AG04449 (cell line): ENCODE measurements around the gene FLT1.

ENCODE experiments used
- CTCF ChIA-PET: fragments of 350-600 bp; formaldehyde crosslinking; extraction: SDS; loops from one replicate; lab custom pipeline; 2021; ENCODE audit warnings: antibody characterized with exemption; lab: Yijun Ruan, JAX
- POLR2A ChIA-PET: fragments of 400-600, 350-600 bp; formaldehyde crosslinking; extraction: SDS; loops from one replicate; lab custom pipeline; 2020; ENCODE audit warnings: antibody characterized with exemption, inconsistent platforms; lab: Yijun Ruan, JAX
- DNase-seq: peaks from one replicate; pipeline ENCODE4 v3.0.0-alpha.2; 2010; ENCODE audit warnings: low read depth, low spot score
- H3K4me3 ChIP-seq: 2 replicates; pipeline ENCODE4 v1.5.1; 2011; ENCODE audit warnings: low read depth, mild to moderate bottlenecking, control low read depth, low read length
- CTCF ChIP-seq: IDR thresholded peaks from one replicate; pipeline ENCODE4 v1.5.1; 2011; ENCODE audit warnings: mild to moderate bottlenecking, moderate library complexity, low read length, control low read depth, inconsistent platforms; ENCODE audit not compliant: insufficient read depth; ENCODE audit errors: missing control alignments

Gene FLT1

GRCh38 chr13:28449826-28450773, 44.8 kb downstream of the FLT1 start:
- DNase-seq: no peak
- ChIA-PET POLR2A (interaction anchor here (1.0 kb wide), 1 partner anchor 206 kb away, joined by 3 read pairs; no protein-coding TSS in a partner anchor), CTCF (interaction anchor here (0.6 to 1.9 kb wide), 4 partner anchors 8 to 136 kb away, joined by 3 to 6 read pairs (median 4); no protein-coding TSS in a partner anchor)
- no peak for TF ChIP-seq CTCF
- H3K4me3 ChIP-seq: no peak overlapping the region

- no peak for DNase-seq
- H3K4me3 ChIP-seq: no peak overlapping the region
- ChIA-PET POLR2A (no interaction called here), CTCF (interaction anchor here (0.6 to 1.9 kb wide), 3 partner anchors 11 to 125 kb away, joined by 3 to 4 read pairs (median 3); no protein-coding TSS in a partner anchor)
- TF ChIP-seq CTCF: no peak
These were observed 46.1 kb downstream of the FLT1 start for GRCh38 chr13:28448651-28449358.

GRCh38 chr13:28447989-28448388, 46.9 kb downstream of the FLT1 start:
- no peak for TF ChIP-seq CTCF
- ChIA-PET CTCF (interaction anchor here (1.5 kb wide), 1 partner anchor 124 kb away, joined by 3 read pairs; no protein-coding TSS in a partner anchor), POLR2A (no interaction called here)
- no peak for DNase-seq
- no peak overlapping the region for H3K4me3 ChIP-seq

- H3K4me3 ChIP-seq: no peak overlapping the region
- ChIA-PET CTCF (no interaction called here), POLR2A (no interaction called here)
- no peak for DNase-seq
- no peak for TF ChIP-seq CTCF
These were observed 47.7 kb downstream of the FLT1 start for GRCh38 chr13:28447206-28447605.

GRCh38 chr13:28442839-28443238, 52.1 kb downstream of the FLT1 start:
- no peak overlapping the region for H3K4me3 ChIP-seq
- TF ChIP-seq CTCF: no peak
- DNase-seq: no peak
- CTCF ChIA-PET: interaction anchor here (1.4 kb wide), 1 partner anchor 120 kb away, joined by 3 read pairs; no protein-coding TSS in a partner anchor
- POLR2A ChIA-PET: no interaction called here

GRCh38 chr13:28441529-28441928, 53.4 kb downstream of the FLT1 start:
- H3K4me3 ChIP-seq: no peak overlapping the region
- DNase-seq: no peak
- POLR2A ChIA-PET: no interaction called here
- CTCF ChIA-PET: interaction anchor here (1.2 to 1.4 kb wide), 2 partner anchors 9 to 118 kb away, joined by 3 to 4 read pairs; no protein-coding TSS in a partner anchor
- TF ChIP-seq CTCF: no peak
